Uterus (tissue), 4 donors: ENCODE results near the gene EXOC1L. TPM values are rescaled to one million over a fixed set of nuclear protein-coding genes. Genes with fewer than 3 reads are reported as not detected.

ENCODE experiments used
- DNase-seq, 2 donors: peaks; one replicate each; pipeline ENCODE4 v3.0.0-alpha.2; 2019 to 2020
- H3K27ac ChIP-seq, 2 donors: fragments of 200-600 bp; sonication (generic); 1 replicate in 1 of 2; 2 replicates in 1 of 2; pipeline ENCODE4 v1.5.1; 2016 to 2018
- H3K27me3 ChIP-seq, 2 donors: fragments of 200-600 bp; sonication (generic); one replicate each; pipeline ENCODE4 v1.5.1; 2018 to 2019; ENCODE audit warnings: control low read depth in 1 of 2
- H3K36me3 ChIP-seq, 2 donors: fragments of 200-600 bp; sonication (generic); one replicate each; pipeline ENCODE4 v1.5.1; 2019; ENCODE audit warnings: control low read depth in 1 of 2
- H3K4me1 ChIP-seq, 2 donors: fragments of 200-600 bp; sonication (generic); one replicate each; pipeline ENCODE4 v1.5.1; 2018 to 2019; ENCODE audit warnings: control low read depth in 1 of 2
- H3K4me3 ChIP-seq, 2 donors: fragments of 200-600 bp; sonication (generic); 1 replicate in 1 of 2; 2 replicates in 1 of 2; pipeline ENCODE4 v1.5.1; 2018 to 2019; ENCODE audit warnings: mild to moderate bottlenecking in 1 of 2
- H3K9me3 ChIP-seq, 2 donors: fragments of 200-600 bp; sonication (generic); one replicate each; pipeline ENCODE4 v1.5.1; 2019; ENCODE audit warnings: control low read depth in 1 of 2
- POLR2A ChIP-seq, 2 donors: fragments of 450-650 bp; IDR thresholded peaks; one replicate each; pipeline ENCODE4 v1.6.1; 2016; ENCODE audit warnings: antibody characterized with exemption in 2 of 2, mild to moderate bottlenecking in 1 of 2, moderate library complexity in 1 of 2
- intact Hi-C: fragments of 100-400 bp; cut with DNase I; formaldehyde crosslinking; loops from one replicate; pipeline ENCODE4 v1.15.1; 2023; ENCODE audit warnings: low total_unique reads
- total RNA-seq, 4 donors: library from RNA; depleted of rRNA in 3 of 4; stranded (reverse); fragments of >200 nt in 3 of 4; gene quantifications; one replicate each; pipeline versions ENCODE4 v1.1.0 to v1.2.4, GENCODE V29; 2014 to 2023
- TF ChIP-seq, protein P1 (sequence below), 4 experiments: fragments of 200-600 bp in 2 of 4; fragments of 450-650 bp in 2 of 4; sonication (generic) in 2 of 4; IDR thresholded peaks; one replicate each; pipeline ENCODE4 v1.5.1; 2016 to 2019; ENCODE audit warnings: antibody characterized with exemption in 4 of 4, mild to moderate bottlenecking in 2 of 4, moderate library complexity in 1 of 4
- donor health status: DM: yes; HTN: yes; CAD: no.

EXOC1L gene
- total RNA-seq, 4 donors from 2014 or later = not detected

DNA sequence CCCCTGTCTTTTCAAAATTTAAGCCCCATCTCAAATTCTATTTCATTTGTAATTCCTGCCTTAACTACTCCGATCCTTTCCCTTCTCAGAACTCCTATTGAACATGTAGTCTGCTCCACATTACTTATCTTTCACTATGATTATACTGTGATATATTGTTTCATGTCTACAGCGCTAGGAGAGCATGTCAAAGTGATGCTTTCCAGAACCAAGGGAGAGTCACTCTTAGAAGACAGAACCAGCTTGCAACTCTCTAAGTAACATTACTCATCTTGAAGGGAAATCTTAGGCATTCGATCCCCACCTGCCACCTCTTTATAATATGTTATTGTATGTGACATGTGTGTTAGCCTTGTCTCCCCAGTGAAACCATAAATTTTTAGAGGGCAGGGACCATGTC is 10.5 kb downstream of the EXOC1L start:
- intact Hi-C loops = no loop called here
- Histone ChIP-seq H3K9me3 (no peaks in the 10 kb centered on the region), H3K4me3 (no peak overlapping the region), H3K27ac (no peak overlapping the region), H3K36me3 (no peaks in the 10 kb centered on the region), H3K4me1 (no peaks in the 10 kb centered on the region), H3K27me3 (no peaks in the 10 kb centered on the region)
- TF ChIP-seq, protein P1, sequence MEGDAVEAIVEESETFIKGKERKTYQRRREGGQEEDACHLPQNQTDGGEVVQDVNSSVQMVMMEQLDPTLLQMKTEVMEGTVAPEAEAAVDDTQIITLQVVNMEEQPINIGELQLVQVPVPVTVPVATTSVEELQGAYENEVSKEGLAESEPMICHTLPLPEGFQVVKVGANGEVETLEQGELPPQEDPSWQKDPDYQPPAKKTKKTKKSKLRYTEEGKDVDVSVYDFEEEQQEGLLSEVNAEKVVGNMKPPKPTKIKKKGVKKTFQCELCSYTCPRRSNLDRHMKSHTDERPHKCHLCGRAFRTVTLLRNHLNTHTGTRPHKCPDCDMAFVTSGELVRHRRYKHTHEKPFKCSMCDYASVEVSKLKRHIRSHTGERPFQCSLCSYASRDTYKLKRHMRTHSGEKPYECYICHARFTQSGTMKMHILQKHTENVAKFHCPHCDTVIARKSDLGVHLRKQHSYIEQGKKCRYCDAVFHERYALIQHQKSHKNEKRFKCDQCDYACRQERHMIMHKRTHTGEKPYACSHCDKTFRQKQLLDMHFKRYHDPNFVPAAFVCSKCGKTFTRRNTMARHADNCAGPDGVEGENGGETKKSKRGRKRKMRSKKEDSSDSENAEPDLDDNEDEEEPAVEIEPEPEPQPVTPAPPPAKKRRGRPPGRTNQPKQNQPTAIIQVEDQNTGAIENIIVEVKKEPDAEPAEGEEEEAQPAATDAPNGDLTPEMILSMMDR (IDR thresholded peaks at IDR 0.05) = no peak
- TF ChIP-seq POLR2A (IDR thresholded peaks at IDR 0.05) = no peak
- DNase-seq = no peak

DNA sequence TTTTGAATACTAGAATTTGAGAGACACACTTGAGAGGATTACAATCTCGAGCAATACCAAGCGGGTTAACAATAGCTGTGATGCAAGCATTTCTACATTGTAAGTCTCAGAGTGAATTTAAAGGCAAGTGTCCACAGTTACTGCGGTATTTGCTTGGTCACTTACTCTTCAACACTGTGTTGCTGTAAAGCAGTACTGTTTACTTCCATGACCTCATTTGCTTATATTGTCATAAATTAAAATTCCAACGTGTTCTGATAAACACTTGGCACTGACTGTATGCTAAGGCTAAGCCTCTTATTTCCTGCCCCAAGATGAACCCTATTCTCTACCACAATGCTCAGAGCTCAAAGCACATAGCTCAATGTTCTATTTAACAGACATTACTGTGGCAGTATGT is 11.1 kb downstream of the EXOC1L start:
- TF ChIP-seq, protein P1 (IDR thresholded peaks at IDR 0.05) = no peak
- TF ChIP-seq POLR2A (IDR thresholded peaks at IDR 0.05) = no peak
- Histone ChIP-seq H3K9me3 (no peaks in the 10 kb centered on the region), H3K4me1 (no peaks in the 10 kb centered on the region), H3K4me3 (no peak overlapping the region), H3K27ac (no peak overlapping the region), H3K27me3 (no peaks in the 10 kb centered on the region), H3K36me3 (no peaks in the 10 kb centered on the region)
- DNase-seq = no peak
- intact Hi-C loops = no loop called here

DNA sequence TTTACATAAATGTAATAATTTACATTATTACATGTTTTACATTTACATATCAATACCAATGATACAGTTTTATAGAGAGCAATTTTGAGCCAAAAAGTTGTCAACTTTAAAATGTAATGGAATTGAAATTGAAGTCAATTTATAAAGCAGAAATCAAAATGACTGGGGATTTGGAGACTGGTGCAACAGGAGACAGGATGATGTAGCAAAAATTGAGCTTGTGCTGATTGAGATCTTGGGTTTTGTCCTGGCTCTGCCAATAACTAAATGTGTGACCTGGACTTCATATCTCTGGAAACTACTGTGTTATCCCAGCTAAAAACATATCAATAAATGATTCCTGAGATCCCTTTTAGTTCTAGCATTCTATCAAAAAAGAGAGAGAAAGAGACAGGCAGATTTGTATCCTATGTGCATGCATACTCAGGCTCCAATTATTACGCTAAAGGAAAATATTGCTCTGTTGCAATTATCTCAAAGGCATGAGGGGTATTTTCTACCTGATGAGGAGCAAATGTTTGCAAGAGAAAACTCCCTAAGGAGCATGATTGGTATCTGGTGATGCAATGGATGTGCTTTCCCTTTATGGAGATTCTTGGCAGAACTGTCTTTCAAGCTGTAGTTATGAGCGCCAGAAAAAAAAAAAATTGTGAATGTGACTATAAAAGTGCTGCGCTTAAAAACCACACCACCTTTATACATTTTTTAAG is 14.7 kb downstream of the EXOC1L start:
- Histone ChIP-seq H3K4me3 (no peak overlapping the region), H3K27ac (no peak overlapping the region), H3K27me3 (no peaks in the 10 kb centered on the region), H3K9me3 (no peaks in the 10 kb centered on the region), H3K36me3 (no peaks in the 10 kb centered on the region), H3K4me1 (no peaks in the 10 kb centered on the region)
- no peak for DNase-seq
- intact Hi-C loops = no loop called here
- TF ChIP-seq, protein P1 (IDR thresholded peaks at IDR 0.05) = no peak
- no peak for TF ChIP-seq POLR2A (IDR thresholded peaks at IDR 0.05)

DNA sequence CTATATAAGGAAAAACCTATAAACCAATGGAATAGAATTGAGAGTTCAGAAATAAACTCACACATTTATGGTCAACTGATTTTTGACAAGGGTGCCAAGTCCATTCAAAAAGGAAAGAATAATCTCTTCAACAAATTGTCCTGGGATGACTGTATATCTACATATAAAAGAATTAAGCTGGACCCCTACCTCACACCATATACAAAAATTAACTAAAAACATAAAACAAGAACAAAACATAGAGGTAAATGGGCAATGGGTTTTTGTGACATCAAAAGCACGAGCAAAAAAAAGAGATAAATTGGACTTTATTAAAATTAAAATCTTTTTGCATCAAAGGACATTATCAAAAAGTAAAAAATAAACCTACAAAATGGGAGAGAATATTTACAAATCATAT is 18.3 kb downstream of the EXOC1L start:
- intact Hi-C loops = no loop called here
- H3K27ac ChIP-seq = no peak overlapping the region
- no peaks in the 10 kb centered on the region for H3K4me1 ChIP-seq
- no peaks in the 10 kb centered on the region for H3K9me3 ChIP-seq
- H3K4me3 ChIP-seq = no peak overlapping the region
- no peaks in the 10 kb centered on the region for H3K36me3 ChIP-seq
- no peak for DNase-seq
- TF ChIP-seq, protein P1 (IDR thresholded peaks at IDR 0.05) = no peak
- no peak for TF ChIP-seq POLR2A (IDR thresholded peaks at IDR 0.05)
- H3K27me3 ChIP-seq = no peaks in the 10 kb centered on the region

DNA sequence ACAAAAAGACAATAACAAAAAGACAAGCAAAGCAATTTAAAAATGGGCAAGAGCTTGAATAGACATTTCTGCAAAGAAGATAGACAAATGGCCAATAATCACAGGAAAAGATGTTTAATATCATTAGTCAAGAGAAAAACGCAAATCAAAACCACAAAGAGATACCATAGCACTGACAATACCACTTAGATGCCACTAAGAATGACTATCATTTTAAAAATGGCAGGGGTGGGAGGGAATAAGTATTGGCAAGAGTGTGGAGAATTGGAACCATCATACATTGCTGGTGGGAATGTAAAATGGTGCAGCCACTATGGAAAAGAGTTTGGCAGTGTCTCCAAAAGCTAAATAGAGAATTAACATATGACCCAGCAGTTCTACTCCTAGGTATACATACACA is 18.8 kb downstream of the EXOC1L start:
- H3K27ac ChIP-seq = no peak overlapping the region
- no peaks in the 10 kb centered on the region for H3K27me3 ChIP-seq
- no peaks in the 10 kb centered on the region for H3K9me3 ChIP-seq
- DNase-seq = no peak
- intact Hi-C loops = no loop called here
- no peak for TF ChIP-seq POLR2A (IDR thresholded peaks at IDR 0.05)
- TF ChIP-seq, protein P1 (IDR thresholded peaks at IDR 0.05) = no peak
- H3K36me3 ChIP-seq = no peaks in the 10 kb centered on the region
- no peaks in the 10 kb centered on the region for H3K4me1 ChIP-seq
- no peak overlapping the region for H3K4me3 ChIP-seq
